HG02840 (cell line): ENCODE data around the gene ICOS.
"Not testable (repeated sequence)": the region's sequence is repeated elsewhere in the genome, so short reads cannot be mapped to it uniquely, and the experiment has no call there.

ENCODE experiments used
- ATAC-seq: cut with Tn5 transposase; IDR thresholded peaks from one replicate; pipeline ENCODE4 v1.9.1; 2021; ENCODE audit warnings: mild to moderate bottlenecking, moderate library complexity, moderate number of reproducible peaks; ENCODE audit not compliant: unreplicated experiment, low FRiP score

The ICOS gene

DNA sequence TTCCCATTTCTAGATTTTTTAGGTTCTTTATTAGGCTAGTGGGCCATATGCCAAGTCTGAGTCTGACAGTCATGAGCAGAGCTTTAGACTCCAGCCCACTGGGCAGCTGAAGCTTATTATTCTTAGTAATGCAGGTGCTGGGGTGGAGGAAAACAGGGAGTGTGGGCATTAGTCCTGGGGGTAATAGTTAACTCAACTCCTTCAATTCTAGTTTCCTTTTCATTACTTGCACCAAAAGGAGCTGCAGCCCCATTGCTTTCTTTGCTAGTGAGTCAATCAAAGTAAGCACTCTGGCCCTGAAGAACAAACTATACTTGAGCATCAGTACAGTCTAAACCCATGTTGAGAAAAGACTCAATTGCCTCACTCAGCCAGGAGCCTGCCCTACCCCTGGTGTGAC lies 35.5 kb downstream of the ICOS start:
- ATAC-seq: no peak

DNA sequence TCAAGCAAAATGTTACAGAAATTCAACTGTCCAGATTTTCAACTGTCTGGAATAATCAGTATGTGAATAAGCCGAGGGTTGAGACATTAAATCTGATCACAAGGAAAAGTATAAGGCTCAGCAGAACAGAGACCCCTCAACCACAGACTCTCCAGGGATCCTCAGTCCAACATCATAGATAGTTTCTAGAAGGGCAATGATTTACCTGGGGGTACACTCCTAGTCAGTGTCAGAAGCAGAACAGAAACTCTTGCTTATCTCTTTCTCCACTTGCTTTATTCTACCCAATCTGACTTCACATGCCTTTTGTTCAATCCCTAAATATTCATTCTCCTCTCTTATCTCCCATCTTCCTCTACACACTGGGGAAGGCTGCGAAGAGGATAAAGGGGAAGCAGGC lies 36.4 kb downstream of the ICOS start:
- no peak for ATAC-seq

DNA sequence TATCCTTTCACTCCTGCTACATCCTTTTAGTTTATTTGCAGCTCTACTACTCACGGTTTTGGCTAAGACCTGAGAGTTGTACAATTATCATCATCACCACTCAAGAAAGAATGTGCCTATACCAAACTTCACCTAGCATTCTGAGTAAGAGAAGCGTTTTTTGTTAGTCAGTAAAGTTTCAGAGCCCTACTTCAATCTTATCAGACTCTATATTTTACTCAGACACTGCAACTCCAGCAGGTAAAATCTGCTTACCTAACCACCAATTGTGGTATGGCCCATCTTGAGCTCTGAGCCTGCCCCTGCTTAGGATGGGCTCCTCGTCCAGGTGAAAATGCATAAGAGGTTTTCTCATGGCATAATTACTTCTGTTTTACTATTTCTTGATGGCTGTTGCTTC lies 37.1 kb downstream of the ICOS start:
- ATAC-seq: no peak

DNA sequence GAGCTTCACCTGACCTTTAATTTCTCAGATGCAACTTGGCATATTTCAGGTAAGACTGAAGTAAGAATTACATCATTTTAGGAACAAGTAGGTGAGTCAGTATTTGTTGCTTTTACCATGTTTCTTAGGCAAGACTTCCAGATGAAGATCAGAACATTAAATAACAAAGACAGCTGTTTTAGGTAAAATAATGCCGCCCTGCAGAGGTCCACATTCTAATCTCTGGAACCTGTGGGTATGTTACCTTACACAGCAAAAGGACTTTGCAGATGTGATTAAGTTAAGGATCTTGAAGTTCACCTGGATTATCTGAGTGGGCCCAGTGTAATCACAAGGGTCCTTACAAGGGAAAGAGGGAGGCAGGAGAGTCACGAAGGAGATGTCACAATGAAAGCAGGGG lies 39.3 kb downstream of the ICOS start:
- no peak for ATAC-seq

DNA sequence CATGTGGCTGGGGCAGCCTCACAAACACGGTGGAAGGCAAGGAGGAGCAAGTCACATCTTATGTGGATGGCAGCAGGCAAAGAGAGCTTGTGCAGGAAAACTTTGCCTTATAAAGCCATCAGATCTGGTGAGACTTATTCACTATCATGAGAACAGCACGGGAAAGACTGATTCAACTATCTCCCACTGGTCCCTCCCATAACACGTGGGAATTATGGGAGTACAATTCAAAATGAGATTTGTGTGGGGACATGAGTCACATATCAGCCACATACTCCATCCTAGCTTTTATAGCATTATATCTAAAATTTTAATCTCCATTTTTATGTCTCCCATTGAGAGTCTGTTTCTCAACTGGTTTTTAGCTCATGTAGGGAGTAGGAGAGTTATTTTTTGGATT lies 45.7 kb downstream of the ICOS start:
- ATAC-seq: no peak

DNA sequence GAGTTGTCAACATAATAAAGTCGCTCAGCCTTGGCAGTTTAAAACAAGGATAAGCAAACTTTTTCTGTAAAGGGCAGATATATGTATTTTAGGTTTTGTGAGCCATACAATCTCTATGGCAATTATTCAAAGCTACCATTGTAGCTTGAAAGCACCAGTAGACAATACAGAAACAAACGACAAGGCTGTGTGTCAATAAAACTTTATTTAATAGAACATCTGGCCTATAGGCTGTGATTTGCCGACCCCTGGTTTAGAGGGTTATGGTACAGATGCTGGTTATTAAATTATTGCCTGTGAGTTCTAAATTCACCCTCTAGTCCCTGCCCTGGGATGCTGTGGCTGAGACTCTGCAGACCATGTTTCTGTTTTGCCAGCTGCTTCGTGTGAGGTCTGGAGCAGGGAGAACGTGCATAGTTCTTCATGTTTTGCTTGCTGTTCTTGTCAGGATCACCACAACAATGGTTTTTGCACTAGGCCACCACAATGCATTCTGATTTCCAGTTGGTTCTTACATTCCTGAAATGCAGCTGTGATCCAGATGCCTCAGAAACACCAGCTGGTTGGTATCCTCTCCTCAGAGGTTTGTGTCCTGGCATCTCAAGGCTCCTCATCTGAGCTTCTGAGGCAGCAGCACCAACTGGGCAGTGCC lies 46.6 kb downstream of the ICOS start:
- ATAC-seq: no peak

DNA sequence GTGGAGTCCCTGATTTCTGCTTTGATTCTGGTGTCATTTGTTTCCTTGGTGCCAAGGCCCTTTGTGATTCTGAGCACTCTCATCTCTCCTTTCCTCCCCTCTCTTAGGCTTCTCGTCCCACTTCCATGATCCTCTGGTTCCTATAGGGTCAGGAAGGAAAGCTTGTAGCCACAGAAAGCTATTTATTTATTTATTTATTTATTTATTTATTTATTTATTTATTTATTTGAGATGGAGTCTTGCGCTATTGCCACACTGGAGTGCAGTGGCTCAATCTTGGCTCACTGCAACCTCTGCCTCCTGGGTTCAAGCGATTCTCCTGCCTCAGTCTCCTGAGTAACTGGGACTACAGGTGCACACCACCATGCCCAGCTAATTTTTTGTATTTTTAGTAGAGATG lies 49.4 kb downstream of the ICOS start:
- ATAC-seq: not testable (repeated sequence)

DNA sequence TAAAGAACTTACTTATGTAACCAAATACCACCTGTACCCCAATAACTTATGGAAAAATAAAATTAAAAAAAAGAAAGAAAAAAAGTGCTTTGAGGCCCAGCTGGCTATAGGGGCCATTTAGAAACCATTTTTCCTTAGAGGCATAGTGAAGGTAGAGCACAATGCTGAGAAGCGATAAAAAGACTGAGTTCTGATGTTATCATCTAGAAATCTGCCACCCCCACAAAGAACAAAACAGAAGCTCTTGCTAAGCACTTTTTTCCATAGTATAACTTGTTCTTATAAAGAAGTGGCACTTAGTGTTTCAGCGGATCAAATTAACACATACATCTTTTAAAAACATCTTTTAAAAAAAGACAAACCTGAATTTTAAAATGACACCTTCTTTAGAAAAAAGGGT lies 51.4 kb downstream of the ICOS start:
- ATAC-seq: no peak

DNA sequence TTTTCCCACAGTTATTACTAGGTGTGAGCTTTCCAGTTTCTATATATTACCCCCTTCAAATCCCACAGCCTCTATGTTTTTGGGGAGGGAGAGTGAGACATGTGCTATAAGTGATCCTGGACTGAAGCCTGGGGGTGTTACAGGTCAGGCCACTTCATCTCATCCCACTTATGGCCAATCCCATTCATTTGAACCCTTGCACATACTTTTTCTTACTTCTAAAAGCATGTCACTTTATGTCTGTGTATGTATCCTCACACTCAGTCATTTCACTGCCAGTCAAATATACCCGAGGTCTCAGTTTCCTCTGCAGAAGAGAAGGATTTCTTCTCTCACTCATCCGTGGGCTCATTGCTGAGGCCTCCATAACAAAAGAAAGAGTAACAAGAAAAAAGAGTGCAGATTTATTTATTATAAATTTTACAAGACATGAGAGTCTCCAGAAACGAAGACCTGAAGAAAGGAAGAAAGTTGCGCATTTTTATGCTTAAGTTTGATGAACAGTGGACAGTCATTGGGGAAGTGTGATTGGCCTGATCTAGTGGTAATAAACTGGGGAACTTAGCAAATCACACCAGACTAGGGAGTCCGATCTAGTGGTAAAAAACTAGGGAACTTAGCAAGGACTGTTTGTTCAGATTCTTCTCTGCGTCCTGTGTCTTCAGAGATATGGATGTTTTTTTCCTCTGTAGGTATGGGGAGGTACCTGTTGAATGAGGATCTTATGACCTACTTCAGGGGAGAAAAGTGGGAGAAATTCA lies 52.1 kb downstream of the ICOS start:
- ATAC-seq: no peak

DNA sequence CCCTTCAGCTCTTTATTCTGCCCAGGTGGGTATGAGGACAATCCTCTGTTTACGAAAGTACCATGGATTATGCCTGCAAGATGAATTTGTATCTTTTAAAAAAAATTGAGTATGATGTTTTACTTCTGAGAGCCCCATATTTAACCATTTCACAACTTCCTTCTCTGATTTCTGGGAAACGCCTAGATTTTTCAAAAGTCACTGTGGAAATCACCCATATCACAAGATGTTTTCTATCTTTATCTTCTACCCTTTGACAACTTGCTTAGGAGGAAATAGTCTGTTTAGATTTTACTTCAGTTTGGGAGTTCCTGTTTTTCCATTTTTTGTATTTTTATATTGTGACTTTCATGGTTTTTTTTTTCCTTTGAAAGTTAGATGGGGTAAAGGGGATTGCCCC lies 53.0 kb downstream of the ICOS start:
- no peak for ATAC-seq

DNA sequence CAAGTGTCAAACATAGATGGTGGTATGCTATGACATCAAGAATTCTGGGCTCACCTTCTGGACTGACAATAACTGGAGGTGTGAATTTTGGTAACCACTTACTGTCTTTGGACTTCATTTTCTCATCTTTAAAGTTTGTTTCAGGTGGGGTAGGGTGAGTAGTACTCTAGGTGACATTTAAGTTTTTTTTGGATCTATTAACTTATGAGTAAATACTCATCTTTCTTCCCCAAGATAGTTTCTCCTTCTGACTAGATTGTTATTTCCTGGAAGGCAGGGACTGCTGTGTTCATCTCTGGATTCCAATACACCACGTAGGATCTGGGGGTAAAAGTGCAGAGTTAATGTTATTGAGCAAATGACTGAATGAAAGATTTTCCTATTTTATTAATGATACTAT lies 55.9 kb downstream of the ICOS start:
- no peak for ATAC-seq

DNA sequence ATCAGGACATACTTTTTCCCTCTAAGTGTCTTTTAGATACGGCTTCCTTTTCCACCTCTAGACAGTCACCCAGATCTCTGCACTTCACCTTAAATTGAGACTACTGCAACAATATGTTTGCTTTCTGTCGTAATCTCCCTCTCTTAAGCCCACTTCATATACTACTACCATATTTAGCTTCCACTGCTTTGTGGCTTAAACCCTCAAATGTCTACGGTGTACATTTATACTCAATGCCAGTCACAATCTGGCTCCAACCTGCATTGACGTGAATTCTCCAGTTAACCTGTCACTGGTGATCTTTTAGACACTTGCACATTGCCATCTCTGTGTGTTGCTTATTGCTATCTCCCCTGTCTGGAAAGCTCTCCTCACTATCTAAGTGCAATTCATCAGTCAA lies 56.4 kb downstream of the ICOS start:
- ATAC-seq: no peak

DNA sequence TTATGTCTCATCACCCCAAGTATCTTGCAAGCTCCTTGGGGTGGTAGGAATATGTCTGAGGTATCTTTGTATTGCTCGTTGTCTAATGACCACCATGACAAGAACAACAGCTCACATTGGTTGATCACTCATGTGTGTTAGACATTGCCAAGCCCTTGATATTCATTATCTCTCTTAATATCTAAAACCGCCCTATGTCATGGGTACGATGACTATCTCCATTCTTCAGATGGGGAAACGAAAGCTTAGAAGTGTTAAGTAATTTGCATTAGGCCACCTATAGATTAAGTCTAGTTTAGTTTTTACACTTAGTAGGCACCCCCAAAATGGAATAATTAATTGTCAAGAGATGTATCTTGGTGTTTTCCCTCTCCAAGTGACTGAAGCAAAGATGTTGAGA lies 57.0 kb downstream of the ICOS start:
- no peak for ATAC-seq

DNA sequence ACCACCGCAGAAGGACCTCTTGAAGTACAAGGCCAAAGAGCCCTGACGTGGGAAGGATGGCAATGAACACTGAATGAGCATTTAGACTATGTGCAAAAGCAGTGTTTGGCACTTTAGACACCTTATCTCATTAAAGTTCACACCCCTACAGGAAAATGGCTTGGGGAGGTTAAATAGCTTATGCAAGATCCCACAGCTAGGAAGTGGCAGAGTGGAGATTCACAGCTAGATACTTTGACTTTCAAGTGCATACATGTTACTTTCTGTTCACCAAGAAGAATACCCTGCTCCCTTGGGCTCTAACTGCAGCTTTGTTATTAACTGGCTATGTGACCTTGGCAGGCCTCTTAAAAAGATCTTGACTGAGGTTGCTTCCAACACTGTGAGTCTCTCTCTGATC lies 58.2 kb downstream of the ICOS start:
- ATAC-seq: no peak

DNA sequence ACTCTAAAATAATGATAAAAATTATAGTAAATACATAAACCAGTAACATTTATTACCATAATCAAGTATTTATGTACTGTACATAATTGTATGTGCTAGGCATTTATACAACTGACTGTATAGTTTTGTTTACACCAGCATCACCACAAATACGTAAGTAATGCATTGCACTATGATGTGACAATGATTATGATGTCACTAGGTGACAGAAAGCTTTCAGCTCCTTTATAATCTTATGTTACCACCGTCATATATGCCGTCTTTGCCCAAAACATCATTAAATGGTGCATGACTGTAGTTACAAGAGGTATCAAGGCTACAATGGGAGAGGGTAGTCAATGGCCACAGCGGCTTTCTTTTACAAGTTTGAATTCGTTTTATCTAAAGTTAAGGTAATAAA lies 60.1 kb downstream of the ICOS start:
- ATAC-seq: no peak

DNA sequence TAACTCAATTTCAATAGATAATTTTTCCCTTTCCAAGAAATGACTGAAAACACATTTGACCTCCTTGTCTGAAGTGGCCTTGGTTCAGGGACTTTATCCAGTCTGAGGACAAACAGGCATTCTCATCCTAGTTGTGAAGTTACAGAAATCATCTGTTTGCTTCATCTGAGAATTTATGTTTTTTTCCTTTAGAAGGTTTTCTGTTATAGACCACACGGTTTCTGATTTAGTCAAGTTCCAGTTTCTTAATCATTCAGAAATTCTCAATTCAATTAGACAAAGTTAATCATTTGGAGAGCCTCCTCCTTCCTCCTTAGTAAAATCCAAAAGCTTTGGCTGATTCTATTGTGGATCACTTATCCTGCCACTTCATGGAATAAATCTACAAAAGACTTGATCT lies 60.9 kb downstream of the ICOS start:
- ATAC-seq: no peak

DNA sequence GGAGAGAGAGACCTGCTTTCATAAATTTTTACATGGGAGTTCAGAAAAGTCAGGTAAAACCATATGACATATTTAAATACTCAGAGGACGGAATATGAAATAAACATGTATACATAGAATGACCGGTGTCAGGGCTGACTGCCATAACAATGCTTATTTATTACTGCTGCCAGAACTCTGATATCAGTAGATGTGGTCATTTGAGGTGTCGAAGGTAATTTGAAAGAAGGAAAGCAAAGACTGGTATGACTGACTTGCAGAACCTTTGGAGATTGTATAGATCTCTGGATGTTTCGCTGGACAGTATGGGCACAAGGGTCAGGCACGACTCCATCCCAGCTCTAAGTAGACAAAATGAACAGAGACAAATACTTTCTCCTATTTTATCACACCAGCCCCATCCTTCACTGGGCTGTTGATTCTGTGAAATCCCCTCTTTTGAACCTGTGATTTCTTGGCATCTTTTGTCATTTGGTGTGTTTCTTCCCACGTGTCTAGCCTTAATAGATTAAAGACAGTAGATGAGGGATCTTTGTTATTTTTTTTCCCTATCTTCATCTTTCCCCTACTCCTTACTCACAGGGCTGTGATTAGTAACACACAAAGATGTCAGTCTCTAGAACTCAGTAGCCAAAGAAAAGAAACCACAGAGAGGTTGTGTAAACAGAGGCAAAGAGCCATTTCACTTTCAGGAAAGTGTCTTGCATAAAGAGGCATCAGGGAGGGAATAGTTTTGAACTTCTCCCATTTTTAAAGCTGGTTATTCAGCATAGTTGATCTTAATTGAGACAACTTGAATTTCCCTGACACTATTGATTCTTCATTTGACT lies 61.6 kb downstream of the ICOS start:
- ATAC-seq: no peak

DNA sequence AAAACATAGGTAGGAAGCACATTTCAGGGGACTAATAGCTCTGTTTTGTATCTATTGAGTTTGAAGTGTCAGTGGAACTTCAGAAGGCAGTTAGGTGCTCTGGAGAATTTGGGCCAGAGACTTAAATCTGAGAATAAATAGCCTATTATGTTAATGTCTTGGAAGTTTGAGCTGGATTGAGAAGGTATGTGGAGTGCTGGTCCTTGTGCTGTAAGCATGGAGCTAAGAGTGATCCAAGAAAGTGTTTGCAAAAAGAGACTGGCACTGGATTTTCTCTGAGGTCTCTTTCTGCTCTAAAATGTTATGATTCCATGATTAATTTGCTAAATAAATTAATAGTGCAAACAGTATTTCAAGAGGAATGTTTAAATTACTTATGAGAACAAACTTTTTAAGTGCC lies 63.3 kb downstream of the ICOS start:
- no peak for ATAC-seq

DNA sequence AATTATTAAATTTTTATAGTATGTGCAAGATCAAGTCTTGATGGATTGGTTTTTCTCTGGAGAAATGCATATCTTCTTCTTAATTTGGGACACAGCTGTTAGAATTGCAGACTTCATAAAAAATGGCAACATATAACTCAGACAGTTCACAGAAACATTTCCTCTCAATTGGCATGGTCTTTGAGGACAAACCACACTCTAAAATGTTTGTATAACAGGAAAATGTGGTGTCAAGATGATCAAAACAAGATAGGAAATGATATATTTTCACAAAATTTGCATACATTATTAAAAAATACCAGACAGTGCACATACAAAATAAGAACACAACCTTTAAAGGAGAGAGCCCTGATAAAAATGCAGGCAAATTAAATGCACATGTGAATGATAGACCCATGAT lies 63.9 kb downstream of the ICOS start:
- no peak for ATAC-seq

DNA sequence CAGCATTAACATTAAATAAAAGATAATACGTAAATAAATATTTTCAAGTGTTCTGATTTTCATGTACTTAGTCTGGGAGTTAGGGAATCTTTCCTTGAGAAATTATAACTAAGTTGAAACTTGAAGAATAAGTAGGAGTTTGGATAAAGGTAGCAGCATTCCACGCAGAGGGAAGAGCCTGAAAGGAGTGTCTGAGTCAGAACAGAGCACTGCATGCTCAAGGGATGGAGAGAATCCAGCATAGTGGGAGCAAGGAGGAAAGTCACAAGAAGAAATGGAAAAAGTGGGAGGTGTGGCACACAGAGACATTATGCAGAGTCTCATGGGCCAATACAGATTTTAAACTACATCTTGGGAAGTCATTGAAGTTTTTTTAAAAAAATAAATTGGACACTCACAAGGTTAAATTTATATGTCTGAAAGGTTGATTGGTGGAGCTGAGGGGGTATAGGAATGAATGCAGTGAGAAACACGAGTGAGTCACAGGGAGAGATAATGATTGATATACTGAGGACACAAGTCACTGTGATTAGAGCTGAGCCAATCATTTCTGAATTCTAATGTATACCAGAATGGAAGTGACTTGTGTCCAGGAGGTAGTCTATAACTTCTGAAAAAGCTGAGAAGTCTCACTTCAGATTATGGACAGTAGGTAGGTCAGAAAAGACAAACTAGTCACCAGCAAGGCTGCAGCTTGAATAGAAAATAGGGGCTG lies 66.9 kb downstream of the ICOS start:
- ATAC-seq: no peak

DNA sequence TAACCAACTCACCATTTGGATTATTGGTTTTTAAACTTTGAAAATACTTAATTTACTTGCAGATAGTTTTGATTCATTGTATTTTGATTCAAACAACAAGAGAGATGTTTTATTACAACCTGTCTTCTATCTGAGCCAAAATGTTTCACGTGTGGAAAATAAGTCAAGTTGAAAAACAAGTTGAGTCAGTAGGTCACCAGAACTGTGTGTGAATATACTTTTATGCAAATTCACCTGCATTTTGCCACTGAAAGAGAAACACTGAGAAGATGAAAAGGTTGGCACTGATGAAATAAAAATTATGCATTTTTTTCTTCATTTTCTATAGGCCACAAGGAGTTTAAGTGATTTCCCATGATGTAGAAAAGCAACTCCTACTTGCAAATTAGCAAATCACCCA lies 68.3 kb downstream of the ICOS start:
- no peak for ATAC-seq
